Loucy (cell line): Measurements from ENCODE around the gene SYNC.

ENCODE experiments used
- CTCF ChIP-seq: fragments of 200-600 bp; sonication (generic); conservative IDR thresholded peaks from 2 replicates; pipeline ENCODE4 v1.5.1; 2014; ENCODE audit warnings: mild to moderate bottlenecking, antibody characterized with exemption, low read length
- EZH2phosphoT487 ChIP-seq: fragments of 200-600 bp; IDR thresholded peaks from 2 replicates; pipeline ENCODE4 v1.6.1; 2018; ENCODE audit warnings: antibody characterized with exemption, mild to moderate bottlenecking, moderate library complexity, borderline replicate concordance

- TF ChIP-seq CTCF (no peak), EZH2phosphoT487 (no peak)
Observed at GRCh38 chr1:32729254-32730046, 26.9 kb upstream of the SYNC start.
